ENCODE measurements around the gene GPLD1.

The GPLD1 gene

DNA sequence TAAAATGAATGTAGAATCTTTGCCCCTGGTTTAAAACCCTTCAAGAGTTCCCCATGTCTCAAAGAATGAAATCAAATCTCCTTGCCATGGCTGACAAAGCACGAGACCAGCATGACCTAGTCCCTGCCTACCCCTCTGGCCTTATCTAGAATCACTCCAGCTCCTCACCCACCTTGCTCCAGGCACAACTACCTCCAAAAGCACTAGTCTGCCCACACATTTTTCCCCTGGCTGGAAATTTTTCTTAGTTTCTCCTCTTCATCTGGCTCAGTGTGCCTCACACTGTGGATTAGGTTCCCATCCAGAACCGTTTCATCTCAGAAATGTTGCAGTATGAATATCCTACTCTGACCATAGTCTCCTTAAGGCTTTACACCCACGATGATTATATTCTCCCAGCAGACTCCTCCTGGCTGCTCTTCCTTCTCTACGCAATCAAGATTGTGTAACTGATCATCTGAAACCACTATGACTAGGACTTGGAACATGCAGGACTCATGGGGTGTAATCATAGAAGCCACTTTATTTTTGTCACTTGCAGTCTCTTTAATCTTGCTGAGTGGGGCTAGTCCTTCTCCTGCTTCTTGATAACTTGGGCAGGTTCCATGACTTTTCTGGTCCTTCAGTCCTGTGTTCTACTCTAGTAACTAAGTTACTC is 94.5 kb downstream of the GPLD1 start:
- H4K20me1 ChIP-seq (ENCODE audit: insufficient read depth, low read length) = no peaks in the 10 kb centered on the region
- H3K9me3 ChIP-seq (ENCODE audit: insufficient read depth, low read length, severe bottlenecking) = peaks cover 8% of the 10 kb centered on the region
- TF ChIP-seq CTCF (IDR thresholded peaks at IDR 0.05; ENCODE audit: borderline replicate concordance, extremely low read depth, low read length, poor library complexity, severe bottlenecking) (no peak), EZH2 (IDR thresholded peaks at IDR 0.05; ENCODE audit: borderline replicate concordance, low read depth, low read length, severe bottlenecking) (no peak)
- H3K79me2 ChIP-seq (ENCODE audit: insufficient read depth, low read length) = no peaks in the 10 kb centered on the region
- H3K36me3 ChIP-seq (ENCODE audit: insufficient read depth, low read length) = no peaks in the 10 kb centered on the region
- DNase-seq (no peak), ATAC-seq (ENCODE audit: insufficient read depth, low read depth) (no peak)
- H3K27me3 ChIP-seq (ENCODE audit: insufficient read depth, low read length, poor library complexity) = peaks cover 4% of the 10 kb centered on the region
- no peak overlapping the region for H3K27ac ChIP-seq (ENCODE audit: low read length)
- H3K9ac ChIP-seq (ENCODE audit: low read depth, low read length) = no peak overlapping the region
- H3K4me2 ChIP-seq (ENCODE audit: insufficient read depth, low read length) = no peak overlapping the region
- no peak overlapping the region for H3K4me3 ChIP-seq (ENCODE audit: low read depth in 1 of 2, low read length in 2 of 2)
- H3K4me1 ChIP-seq (ENCODE audit: insufficient read depth, low read length) = no peaks in the 10 kb centered on the region
- H2AFZ ChIP-seq (ENCODE audit: low read depth, low read length) = no peak overlapping the region

GRCh38 chr6:24394061-24394779 is 95.2 kb downstream of the GPLD1 start:
- no peak overlapping the region for H3K9ac ChIP-seq (ENCODE audit: low read depth, low read length)
- no peaks in the 10 kb centered on the region for H3K36me3 ChIP-seq (ENCODE audit: insufficient read depth, low read length)
- peaks cover 8% of the 10 kb centered on the region for H3K9me3 ChIP-seq (ENCODE audit: insufficient read depth, low read length, severe bottlenecking)
- no peaks in the 10 kb centered on the region for H4K20me1 ChIP-seq (ENCODE audit: insufficient read depth, low read length)
- no peaks in the 10 kb centered on the region for H3K4me1 ChIP-seq (ENCODE audit: insufficient read depth, low read length)
- peaks cover 4% of the 10 kb centered on the region for H3K27me3 ChIP-seq (ENCODE audit: insufficient read depth, low read length, poor library complexity)
- no peak for DNase-seq
- TF ChIP-seq CTCF (IDR thresholded peaks at IDR 0.05; ENCODE audit: borderline replicate concordance, extremely low read depth, low read length, poor library complexity, severe bottlenecking) = no peak
- TF ChIP-seq EZH2 (IDR thresholded peaks at IDR 0.05; ENCODE audit: borderline replicate concordance, low read depth, low read length, severe bottlenecking) = no peak
- H3K4me2 ChIP-seq (ENCODE audit: insufficient read depth, low read length) = no peak overlapping the region
- no peaks in the 10 kb centered on the region for H3K79me2 ChIP-seq (ENCODE audit: insufficient read depth, low read length)
- no peak overlapping the region for H3K4me3 ChIP-seq (ENCODE audit: low read depth in 1 of 2, low read length in 2 of 2)
- no peak overlapping the region for H2AFZ ChIP-seq (ENCODE audit: low read depth, low read length)
- no peak overlapping the region for H3K27ac ChIP-seq (ENCODE audit: low read length)
- ATAC-seq (ENCODE audit: insufficient read depth, low read depth) = no peak

DNA sequence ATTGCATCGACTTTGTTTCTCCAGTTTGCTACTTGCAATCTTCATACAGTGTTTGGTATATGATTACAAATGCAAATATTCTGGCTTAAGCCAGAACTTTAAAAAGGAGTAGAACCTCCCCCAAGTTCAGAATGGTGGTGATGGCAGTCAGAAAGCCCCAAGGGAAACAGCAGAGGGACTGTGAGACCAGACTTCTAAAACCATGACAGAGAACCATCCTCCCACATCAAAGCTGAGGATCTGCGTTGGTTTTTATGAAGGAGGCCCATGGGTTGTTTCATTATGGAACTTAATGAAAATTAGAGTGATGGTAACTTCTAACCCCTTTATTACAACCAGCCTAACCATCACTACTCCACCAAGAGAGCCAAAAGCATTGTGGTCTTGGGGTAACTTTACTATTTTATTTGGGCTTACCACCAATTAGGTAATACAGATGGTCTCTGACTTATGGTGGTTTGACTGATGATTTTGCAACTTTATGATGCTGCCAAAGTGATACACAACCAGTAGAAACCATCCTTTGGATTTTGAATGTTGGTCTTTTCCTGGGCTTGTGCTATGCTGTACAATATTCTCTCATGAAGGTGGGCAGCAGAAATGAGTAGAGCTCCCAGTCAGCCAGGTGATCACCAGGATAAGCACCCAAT is 97.5 kb downstream of the GPLD1 start:
- peaks cover 7% of the 10 kb centered on the region for H3K9me3 ChIP-seq (ENCODE audit: insufficient read depth, low read length, severe bottlenecking)
- no peak for TF ChIP-seq EZH2 (IDR thresholded peaks at IDR 0.05; ENCODE audit: borderline replicate concordance, low read depth, low read length, severe bottlenecking)
- no peak for TF ChIP-seq CTCF (IDR thresholded peaks at IDR 0.05; ENCODE audit: borderline replicate concordance, extremely low read depth, low read length, poor library complexity, severe bottlenecking)
- H4K20me1 ChIP-seq (ENCODE audit: insufficient read depth, low read length) = no peaks in the 10 kb centered on the region
- H3K4me1 ChIP-seq (ENCODE audit: insufficient read depth, low read length) = no peaks in the 10 kb centered on the region
- no peaks in the 10 kb centered on the region for H3K79me2 ChIP-seq (ENCODE audit: insufficient read depth, low read length)
- H3K36me3 ChIP-seq (ENCODE audit: insufficient read depth, low read length) = no peaks in the 10 kb centered on the region
- no peak overlapping the region for H3K9ac ChIP-seq (ENCODE audit: low read depth, low read length)
- no peak overlapping the region for H3K4me3 ChIP-seq (ENCODE audit: low read depth in 1 of 2, low read length in 2 of 2)
- no peak overlapping the region for H3K4me2 ChIP-seq (ENCODE audit: insufficient read depth, low read length)
- DNase-seq = peak; percentile 15
- peak; percentile 72 for ATAC-seq (ENCODE audit: insufficient read depth, low read depth)
- peaks cover 4% of the 10 kb centered on the region for H3K27me3 ChIP-seq (ENCODE audit: insufficient read depth, low read length, poor library complexity)
- H3K27ac ChIP-seq (ENCODE audit: low read length) = no peak overlapping the region
- H2AFZ ChIP-seq (ENCODE audit: low read depth, low read length) = no peak overlapping the region

All from DND-41 (cell line).